Right lung (tissue), 5 donors: ENCODE results near the gene EPHB2. TPM values are rescaled to one million over a fixed set of nuclear protein-coding genes. Genes with fewer than 3 reads are reported as not detected.

Experiments
- DNase-seq, 2 donors: peaks; one replicate each; pipeline ENCODE4 v3.0.0-alpha.2; 2013
- polyA plus RNA-seq, 5 donors: library from polyadenylated mRNA; unstranded; fragments of 120-200 nt; gene quantifications; one replicate each; pipeline versions ENCODE4 v1.2.1 to v1.2.3, GENCODE V29; 2013; ENCODE audit warnings: inconsistent platforms in 1 of 5, low replicate concordance in 1 of 5; ENCODE audit not compliant: insufficient read length in 5 of 5, insufficient read depth in 1 of 5

EPHB2 gene
- polyA plus RNA-seq, 5 donors, result 14.6 to 20.0 (median 15.1) TPM

DNA sequence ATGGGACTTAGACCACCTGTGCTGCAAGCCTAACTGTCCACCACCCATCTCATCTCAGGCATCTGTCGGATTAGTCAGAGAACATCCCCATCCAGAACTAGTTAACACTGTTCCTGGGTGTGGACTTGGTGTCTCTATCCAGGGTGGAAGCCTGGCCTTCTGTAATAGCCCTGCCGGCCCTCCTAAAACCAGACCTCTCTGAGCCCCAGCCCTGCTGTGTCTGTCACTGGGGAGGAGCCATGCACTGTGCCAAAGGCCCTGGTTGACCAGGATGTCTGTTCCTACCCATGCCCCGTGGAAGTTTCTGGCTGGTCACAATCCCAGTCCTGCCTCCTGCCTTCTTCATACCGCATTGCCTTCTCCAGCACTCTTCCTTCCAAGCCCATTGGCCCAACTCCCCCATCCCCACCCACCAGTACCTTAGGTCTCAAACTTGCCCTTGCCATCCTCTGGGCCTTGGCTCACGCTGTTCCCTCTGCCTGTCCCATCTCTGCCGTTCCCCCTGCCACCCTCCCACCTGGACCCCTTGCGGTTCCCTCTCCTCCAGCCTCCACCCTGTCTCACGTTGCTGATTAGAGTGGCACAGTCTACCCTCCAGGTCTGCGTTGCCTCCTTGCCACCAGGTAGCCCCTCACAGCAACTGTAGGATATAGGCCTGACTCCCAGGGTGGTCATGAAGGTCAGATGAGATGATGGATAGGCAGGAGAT lies 105.6 kb downstream of the EPHB2 start:
- no peak for DNase-seq

DNA sequence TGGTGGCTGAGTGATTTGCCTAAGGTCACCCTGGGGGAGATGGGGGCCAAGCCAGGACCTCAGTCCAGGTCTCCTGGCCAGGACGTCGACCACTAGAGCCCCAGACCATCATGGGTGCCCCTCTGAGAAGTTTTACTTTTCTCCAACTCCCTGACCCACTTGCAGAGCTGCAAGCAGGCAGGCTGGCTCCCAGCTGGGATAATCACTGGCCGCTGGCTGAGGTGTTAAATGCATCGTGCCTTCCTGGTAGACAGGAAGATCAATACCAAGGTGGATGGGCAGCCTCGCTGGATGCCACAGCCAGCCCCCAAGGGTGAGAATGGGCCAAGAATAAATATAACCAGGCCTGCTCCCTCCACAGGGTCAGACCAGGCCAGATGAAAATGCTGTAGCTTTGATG lies 106.2 kb downstream of the EPHB2 start:
- no peak for DNase-seq

DNA sequence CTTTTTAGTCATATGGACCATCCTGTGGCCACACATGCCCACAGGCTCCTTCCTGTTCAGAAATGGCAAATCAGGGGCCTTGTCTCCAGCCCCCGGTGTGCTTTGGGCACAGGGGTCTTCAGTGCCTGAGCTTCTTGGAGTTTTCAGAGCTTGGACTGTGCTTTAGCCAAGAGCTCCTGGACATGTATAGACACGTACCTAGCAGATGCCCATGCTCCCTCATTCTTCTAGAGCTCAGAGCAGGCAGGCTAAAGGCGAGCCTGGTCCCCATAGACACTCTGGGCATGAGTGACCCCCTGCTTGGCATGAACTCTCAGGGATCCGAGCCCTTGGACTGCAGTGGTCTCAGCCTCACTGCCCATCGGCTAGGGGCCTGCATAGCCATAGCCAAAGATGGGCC lies 106.8 kb downstream of the EPHB2 start:
- DNase-seq, result no peak

DNA sequence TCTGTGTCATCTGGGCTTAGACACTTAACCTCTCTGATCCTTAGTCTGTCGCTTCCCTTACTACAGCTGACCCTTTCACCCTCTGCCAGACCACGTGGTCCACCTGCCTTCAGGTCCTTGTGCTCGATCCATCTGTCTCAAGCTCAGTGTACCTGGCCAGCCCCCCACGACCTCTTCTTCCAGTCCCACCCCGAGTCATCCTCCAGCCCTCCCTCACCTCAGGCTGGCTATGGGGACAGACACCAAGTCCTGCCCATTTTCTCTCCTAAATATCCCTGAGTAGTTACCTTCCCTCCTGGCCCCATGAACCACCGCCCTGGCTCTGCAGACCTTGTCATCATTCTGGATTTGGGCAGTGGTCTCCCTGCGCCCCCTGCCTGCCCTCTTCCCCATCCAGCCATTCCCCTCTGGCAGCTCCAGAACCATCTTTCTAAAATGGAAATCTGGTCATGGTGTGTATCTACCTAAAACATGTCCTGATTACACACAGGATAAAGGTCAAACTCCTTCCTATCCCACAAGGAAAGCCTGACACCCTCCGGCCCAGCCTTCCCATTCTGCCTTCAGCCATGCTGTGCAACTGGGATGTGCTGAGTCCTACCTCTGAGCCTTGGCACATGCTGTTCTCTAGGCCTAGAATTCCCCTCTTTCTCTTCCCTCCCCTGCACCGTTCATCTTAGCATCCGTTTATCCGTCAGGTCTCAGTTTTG lies 107.6 kb downstream of the EPHB2 start:
- DNase-seq, result no peak

DNA sequence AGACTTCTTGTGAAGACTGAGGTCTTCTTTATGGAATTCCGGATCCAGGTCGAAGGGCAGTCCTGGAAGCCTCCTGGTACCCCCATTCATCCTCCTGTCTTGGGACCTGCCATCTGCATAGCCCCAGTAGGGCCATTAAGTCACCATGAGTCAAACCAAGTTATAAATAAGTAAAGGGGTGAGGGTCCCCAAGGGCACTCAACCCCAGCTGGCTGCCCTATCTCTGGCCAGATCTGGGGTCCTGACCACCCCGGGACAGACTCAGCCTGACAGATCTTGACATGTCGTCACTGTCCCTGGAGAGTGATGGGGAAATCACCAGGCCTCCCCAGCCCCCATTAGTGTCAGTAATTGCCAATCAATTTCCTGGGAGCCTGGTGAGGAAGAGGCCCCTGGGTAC lies 108.7 kb downstream of the EPHB2 start:
- no peak for DNase-seq

DNA sequence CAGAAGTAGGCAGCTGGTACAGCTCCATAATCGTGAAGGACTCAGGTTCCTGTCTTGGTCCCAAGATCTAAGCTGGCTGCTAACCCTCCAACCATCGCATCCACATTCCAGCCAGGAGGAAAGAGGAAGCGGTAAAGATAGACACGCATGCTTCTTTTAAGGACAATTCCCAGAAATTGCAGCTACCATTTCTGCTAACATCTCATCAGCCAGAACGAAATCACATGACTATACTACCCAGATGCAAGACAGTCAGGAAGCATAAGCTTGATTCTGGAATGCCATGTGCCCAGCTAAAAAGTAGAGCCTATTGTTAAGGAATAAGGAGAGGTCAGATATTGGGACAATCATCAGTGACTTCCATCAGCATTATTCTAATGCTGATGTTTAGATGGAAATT lies 110.4 kb downstream of the EPHB2 start:
- DNase-seq, result no peak

DNA sequence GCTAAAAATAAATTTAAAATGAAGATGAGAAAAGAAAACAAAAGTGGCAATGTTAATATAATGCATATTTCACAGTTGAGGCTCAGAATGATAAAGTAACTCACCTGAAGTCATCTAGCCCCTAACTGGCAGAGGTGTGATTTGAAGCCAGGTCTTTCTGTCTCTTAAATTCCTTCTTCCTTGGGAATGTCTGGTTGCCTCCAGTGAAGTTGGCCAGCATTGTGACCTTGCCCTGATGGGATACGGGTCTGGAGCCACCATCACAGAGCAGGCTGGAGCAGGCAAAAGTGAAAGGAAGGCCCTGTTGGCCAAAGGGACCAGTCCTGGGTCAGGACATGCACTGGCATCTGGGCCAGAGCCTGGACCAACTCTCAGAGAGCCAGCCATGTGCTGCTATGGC lies 111.7 kb downstream of the EPHB2 start:
- no peak for DNase-seq

DNA sequence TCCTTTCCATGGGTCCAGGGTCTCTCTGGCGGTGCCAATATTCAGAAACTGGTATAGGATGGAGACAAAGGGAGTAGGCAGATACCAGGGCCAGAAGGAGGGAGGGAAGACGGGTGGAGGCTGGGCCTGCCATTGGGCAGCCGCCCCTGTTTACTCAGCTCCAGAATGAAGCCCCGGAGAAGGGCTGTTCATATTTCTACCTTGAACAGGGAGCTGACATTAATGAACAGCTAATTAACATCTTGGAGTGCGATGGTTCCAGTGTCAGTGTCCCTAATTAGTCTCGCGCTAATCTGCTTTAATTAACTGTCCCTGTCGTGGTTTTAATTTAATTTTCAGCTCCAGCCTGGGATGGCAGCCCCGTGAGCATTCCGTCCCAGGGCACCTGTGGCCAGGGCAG lies 113.8 kb downstream of the EPHB2 start:
- DNase-seq, result no peak

DNA sequence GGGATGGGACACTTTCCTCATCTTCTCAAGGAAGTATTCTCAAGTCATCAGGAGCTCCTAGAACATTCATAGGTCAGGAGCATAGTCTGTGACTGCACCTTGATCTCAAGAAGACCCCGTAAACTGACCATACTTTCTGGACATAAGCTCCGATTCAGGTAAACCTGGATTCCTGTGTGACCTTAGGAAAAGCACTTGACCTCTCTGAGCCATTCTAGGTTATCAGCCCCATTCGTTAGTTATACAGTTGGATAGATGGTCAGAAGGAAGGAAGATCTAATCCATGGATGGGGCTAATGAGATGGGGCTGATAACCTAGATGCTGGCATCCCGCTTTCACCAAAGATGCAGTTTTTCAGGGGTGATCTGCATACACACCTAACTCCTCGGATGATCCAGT lies 114.3 kb downstream of the EPHB2 start:
- no peak for DNase-seq

DNA sequence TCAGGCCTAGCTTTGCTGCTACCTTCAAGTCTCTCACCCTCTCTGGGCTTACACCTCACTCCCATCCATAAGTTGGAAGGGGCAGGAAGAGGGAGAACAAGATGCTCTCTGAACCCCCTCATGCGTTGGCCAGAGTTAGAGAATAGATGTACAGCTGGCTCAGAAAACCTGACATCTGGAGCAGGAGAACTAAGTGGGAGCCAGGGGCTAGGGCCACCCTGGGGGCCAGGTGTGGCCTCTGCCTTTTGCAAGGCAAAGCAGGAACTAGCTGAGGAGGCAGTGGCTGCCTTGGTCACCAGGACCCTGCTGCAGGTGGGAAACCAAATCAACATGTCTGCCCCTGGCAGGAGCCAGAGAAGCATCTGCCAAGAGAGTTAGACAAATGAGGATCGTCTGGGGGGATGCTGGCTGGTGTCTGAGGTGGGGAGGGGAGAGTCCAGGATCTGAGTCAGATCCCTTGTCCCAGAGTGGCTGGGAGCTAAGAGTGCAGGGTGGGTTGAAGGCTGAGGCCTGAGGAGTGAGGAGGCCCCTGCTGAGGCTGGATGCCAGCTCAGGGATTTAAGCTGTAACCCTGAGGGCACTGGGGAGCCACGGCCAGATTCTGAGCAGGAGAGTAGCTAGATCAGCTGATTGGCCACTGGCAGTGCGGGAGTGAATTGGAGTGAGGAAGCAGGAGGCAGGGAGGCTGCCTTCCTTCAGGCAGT lies 115.0 kb downstream of the EPHB2 start:
- no peak for DNase-seq

DNA sequence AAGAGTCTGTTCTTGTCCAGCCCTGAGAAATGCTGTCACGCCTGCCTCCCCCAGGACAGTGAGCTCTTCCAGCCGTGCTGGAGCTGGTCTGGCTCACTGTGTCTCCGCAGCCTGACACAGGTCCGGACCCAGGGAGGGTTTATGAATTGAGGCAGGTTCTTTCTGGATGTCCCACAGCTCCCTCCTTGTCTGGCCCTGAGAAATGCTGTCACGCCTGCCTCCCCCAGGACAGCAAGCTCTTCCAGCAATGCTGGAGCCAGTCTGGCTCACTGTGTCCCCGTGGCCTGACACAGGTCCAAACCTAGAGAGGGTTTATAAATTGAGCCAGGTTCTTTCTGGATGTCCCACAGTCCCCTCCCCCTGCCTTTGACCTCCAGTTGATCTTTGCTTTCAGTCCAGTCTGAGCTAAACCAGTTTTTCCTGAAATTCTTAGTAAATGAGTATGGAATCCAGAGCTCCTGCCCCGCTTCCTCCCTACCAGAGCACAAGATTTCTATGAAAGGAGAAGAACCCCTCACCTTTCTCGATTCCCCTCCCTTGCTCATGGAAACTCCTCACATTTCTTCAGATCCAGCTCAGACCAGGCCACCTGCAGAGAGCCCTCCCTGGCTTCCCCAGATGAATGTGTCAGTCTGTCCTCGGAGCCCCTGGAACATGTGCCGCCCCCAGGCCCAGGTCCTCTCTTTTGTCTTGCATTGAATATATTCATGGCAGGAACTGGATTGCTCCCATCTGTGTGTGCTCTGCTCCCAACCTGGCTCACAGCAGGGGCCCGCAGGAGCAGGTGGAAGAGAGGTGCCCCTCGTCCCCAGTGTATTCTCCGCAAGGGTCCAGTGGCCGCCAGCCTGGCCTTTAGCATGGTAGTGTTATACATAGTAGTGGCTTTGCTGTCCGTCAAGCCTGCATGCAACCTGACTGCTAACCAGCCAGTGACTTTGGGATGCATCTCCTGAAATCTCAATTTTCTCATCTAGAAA lies 116.3 kb downstream of the EPHB2 start:
- DNase-seq, result peak; percentile 54 to 56

DNA sequence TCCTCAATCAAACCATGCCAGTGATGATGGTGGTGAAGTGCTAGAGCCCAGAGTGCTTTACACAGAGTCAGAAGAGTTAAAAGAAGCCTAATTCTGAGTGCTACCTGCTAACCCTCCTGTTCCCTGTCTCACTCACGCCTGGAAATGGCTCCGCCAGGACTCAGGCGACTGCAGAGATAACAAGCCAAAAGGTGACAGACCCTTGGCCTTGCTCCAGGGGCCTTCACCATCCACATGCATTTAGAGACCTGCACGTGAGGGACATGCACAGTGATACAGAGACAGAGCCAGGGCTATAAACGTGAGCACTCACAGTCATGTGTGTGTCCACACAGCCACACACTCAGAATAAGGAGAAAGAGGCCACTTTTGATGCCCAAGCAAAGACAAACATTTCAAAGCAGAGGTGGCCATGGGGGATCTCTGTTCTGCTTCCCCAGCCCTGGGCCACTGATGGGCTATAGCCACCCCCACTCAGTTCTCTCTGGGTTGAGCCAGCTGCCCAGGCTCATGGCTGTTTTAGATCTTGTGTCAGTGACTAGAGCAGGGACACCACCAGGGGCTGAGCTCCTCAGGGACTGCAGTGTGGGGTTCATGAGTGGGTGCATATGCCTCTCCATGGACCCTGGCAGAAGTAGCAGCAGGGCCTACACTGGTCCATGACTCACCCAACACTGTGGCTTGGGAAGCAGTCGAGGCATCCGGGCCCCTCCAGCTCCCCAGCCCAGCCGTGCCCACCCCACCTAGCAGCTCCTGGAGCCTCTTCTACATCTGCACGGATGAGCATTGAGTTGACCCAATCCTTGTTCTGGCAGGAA lies 117.2 kb downstream of the EPHB2 start:
- no peak for DNase-seq

DNA sequence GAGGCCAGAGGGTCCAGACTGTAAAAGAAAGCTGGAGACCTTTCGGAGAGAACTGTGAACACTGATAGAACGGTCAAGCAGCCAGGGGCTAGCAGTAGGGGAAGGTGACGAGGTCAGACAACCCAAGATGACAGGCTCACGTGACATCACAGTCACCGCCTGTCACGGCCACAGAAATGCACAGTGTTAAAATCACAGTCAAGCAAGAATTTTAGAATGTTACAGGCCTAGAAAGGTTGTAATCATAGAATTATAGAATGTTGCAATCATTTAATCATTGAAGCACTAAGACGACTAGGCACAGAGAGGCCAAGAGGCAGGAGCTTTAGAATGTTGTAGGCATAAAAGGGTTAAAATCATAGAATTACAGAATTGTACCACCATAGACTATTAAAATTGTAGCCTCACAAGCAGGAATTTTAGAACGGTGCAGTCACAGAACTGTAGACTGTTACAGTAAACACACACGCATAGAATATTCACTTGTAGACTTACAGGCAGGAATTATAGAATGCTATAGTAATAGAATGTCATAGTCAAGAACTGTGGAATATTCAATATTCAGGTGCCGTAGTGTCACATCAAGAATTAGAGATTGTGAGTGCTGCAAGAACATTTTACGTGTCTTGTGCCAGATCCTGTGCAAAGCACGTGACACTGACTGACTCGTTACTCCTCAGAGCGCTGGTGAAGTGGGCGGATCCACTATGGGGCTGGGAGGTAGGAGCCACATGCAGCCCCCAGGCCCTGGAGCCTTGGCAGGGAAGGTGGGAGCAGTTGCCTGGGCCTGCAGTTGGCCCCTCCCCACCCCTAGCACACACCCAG lies 118.1 kb downstream of the EPHB2 start:
- no peak for DNase-seq

DNA sequence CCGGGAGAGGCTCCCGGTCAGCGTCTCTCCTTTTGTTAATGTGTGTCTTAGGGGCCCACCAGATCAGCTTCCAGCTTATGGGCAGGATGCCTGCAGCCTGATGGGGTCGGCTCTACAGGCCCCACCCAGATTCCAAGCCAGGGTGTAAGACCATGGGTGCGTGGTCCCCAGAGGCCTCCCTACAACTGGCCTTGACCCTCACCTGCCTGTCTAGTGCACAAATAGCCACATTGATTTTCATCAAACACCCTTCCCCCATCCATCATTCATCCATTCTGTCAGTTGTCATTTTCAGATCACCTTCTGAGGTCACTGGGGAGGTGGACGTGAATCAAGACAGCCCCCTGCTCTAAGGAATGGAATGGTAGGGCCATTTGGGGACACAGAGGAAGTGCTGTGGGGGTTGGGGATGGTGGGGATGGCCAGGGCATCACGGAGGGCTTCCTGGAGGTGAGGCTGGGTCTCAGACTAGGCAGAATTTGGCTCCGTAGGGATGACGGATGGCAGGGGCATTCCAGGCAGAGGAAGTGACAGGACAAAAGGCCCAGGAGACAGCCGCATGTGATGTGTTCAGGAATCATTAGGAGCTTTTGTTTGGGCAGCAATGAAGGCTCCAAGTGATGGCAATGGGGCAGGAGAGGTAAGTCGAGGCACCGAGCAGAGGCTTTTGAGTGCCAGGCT lies 118.8 kb downstream of the EPHB2 start:
- DNase-seq, result no peak

DNA sequence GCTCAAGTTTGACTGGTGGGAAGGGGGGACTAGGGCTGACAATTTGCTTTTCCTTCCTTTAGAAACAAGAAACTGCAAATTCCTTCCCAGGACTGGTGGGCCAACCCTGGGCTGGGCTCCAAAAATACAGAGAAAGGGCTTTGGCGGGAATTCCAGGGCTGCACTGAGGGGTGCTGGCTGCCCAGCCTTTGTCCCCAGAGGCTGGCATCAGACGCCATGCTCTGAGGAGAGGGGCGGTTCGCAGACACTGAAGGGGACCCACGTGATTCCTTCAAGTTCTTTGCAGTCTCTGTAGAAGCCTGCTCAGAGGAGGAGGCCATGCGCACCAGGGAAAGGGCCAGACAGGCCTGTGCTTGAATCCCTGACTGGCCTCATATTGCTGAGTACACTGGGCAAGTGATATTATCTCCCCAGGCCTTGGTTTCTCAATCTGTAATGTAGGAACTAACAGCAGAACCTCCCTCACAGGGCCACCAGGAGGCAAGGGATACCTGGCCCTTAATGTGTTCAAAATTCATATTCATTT lies 119.5 kb downstream of the EPHB2 start:
- DNase-seq, result no peak

DNA sequence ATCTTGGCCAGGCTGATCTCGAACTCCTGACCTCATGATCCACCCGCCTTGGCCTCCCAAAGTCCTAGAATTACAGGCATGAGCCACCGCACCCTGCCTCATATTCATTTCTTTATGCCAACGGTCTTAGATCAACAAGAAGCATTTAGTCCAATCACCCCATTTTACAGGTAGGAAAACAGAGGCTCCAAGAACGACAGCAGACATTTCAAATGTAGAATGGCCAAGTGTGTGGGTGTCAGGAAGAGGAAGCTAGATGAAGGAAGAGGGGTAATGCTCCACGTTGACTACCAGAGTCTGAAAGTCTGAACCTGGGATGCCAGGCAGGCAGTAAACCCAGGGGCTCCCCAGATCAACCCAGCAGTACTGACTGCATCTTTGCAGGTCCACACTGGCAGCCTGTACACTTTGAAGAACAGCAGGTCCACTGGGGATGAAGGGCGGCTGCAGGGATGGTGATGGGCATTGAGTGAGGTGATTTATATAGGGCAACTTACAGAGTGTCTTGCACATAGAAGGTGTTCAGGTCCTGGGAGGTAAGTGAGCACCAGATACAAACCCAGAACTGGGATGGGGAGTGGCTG lies 120.2 kb downstream of the EPHB2 start:
- no peak for DNase-seq

DNA sequence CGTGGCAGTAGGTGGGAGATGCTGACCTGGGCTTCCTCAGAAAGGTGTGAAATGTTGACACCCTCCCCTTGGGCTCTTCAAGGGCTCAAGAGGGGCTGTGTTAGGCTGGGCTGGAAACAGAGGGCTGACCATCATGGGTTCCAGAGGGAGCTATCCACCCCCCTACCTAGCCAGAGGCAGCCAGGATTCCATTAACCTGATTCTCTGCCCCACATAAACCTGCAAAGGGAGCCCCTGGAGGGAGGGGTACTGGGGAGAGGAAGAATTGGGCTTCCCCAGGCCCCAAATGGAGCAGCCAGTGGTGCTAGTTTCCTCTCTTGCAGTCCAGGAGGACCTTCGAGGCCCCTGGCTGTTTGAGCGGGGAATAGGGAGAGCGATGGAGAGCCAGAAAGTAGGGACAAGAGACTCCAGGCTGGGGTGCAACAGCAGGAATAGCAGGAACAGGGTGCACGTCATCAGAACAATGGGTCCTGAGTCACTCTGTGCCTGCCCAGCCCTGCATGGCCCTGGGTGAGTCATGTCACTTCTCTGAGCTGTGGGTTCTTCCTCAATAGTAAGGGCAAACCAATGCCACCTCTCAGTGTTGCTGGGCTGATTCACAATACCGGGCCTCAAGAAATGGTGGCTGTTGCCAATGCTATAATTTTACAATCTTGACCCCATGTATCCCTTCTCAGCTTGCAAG lies 121.2 kb downstream of the EPHB2 start:
- DNase-seq, result no peak

DNA sequence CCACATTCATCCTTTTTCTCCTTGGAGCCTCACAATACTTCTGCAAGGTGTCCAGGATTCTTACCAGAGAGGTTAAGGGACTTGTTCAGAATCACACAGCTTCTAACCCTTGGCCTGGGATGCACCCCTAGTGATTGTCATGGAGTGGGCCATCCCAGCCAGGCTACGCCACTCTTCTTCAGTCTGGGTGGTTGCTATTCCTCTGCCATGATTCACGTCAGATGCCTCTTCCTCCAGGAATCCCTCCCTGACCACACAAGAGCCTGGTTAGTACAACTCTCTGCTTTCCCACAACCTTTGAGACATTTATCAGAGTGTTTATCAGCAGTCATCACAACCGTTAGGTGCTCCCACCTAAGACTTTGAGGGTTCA lies 121.8 kb downstream of the EPHB2 start:
- no peak for DNase-seq
